T-helper 1 cell treated with Interleukin-12 subunit alpha and Interleukin-12 subunit beta and Interleukin-4 antibody, amounts not matched to agents 30 μg/mL and 1 μg/mL, for 36 hours (primary cell): ENCODE results near the gene EEF1G.

Source experiments
- H3K27ac Mint-ChIP-seq: one replicate; pipeline ENCODE4 v1.8.0; 2021; ENCODE audit warnings: mild to moderate bottlenecking, mixed read lengths
- H3K27me3 Mint-ChIP-seq: one replicate; pipeline ENCODE4 v1.8.0; 2021; ENCODE audit warnings: low read depth, mixed read lengths
- H3K36me3 Mint-ChIP-seq: one replicate; pipeline ENCODE4 v1.8.0; 2021; ENCODE audit warnings: low read depth, mixed read lengths
- H3K4me1 Mint-ChIP-seq: one replicate; pipeline ENCODE4 v1.8.0; 2021; ENCODE audit warnings: low read depth, mixed read lengths
- H3K4me3 Mint-ChIP-seq: one replicate; pipeline ENCODE4 v1.8.0; 2021; ENCODE audit warnings: mild to moderate bottlenecking, moderate library complexity, mixed read lengths
- H3K9me3 Mint-ChIP-seq: one replicate; pipeline ENCODE4 v1.8.0; 2021; ENCODE audit warnings: mixed read lengths

Gene EEF1G

DNA sequence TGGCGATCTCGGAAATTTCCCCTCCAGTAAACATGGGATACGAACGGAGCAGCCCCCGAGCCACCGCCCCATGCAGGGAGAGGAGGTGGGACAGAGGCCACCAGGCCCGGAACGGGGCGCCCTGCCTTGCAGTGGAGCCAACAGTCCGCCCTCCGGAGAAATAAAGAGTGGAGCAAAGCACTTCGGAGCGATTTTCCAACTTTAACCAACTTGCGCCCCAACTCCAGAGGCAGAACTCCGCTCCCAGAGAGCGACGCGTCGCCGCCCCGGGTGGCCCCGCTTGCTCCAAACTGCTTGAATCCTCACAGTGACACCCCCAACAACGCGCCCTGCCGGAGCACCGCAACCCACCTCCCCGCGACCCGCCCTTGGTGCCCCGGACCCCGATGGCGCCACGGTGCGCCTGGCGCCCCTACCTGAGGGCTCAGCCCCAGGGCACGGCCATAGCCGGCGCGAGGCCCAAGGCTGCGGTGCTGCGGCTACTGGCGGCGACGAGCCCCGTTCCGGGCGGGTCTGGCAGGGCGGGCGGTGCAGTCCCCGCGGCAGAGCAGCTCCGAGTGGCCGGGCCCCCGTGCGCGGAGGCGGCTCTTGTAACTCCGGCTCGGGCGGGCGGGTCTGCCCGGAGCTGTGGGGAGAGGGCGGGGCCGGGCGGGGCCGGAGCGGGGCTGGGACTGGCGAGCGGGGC is 27.3 kb downstream of the EEF1G start, which contains the start of gene AHNAK:
TSS of gene AHNAK (minus strand) at position 563 of the 685 bp plus-strand sequence. CDS start 10,708 bp downstream, outside the sequence.
- Mint-ChIP-seq H3K4me3 (peak within 1 kb of the TSS; percentile 96), H3K9me3 (no peaks in the 10 kb centered on the region), H3K27ac (peak within 1 kb of the TSS; percentile 76), H3K36me3 (peaks cover 16% of the 10 kb centered on the region), H3K27me3 (peaks cover 17% of the 10 kb centered on the region), H3K4me1 (peaks cover 50% of the 10 kb centered on the region)

DNA sequence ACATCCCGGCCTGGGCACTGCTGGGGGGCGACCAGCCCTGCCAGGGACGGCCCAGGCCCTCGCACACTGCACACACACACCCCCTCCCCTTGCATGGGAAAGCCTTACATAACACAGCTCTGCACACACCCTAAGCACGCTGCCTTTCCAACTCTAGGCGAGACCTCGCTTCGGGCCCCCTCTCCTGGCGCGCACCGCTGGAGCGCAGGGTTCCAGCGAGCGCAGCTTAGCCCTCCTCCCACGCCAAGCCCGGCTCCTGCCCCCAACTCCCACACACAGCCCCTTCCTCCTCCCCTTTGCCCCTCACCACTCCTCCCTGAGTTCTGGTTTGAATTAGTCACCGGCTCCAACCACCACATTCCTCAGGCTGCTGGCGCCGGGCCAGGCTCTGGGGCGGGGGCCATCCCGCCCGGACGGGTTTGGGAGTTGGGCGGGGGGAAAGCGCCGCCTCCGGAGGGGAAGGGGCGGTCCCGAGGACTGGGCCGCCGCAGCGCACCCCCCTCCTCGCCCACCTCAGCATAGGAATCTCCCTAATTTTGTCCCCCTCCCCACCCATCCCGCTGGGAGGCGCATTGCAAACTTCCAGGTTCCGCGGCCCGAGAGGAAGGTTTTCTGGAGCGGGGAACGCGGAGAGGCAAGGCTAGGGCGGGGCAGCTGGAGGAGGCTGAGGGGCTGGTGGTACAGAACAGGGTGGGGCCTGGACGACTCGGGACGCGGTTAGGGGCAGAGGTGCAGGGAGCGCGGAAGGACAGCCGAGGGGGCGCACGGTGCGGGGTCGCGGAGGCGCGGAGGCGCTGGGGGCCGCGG is 28.1 kb downstream of the EEF1G start:
- Mint-ChIP-seq H3K27me3 (peaks cover 17% of the 10 kb centered on the region), H3K9me3 (no peaks in the 10 kb centered on the region), H3K36me3 (peaks cover 16% of the 10 kb centered on the region), H3K4me3 (peak overlapping the region; percentile 96), H3K27ac (peak overlapping the region; percentile 89), H3K4me1 (peaks cover 50% of the 10 kb centered on the region)

DNA sequence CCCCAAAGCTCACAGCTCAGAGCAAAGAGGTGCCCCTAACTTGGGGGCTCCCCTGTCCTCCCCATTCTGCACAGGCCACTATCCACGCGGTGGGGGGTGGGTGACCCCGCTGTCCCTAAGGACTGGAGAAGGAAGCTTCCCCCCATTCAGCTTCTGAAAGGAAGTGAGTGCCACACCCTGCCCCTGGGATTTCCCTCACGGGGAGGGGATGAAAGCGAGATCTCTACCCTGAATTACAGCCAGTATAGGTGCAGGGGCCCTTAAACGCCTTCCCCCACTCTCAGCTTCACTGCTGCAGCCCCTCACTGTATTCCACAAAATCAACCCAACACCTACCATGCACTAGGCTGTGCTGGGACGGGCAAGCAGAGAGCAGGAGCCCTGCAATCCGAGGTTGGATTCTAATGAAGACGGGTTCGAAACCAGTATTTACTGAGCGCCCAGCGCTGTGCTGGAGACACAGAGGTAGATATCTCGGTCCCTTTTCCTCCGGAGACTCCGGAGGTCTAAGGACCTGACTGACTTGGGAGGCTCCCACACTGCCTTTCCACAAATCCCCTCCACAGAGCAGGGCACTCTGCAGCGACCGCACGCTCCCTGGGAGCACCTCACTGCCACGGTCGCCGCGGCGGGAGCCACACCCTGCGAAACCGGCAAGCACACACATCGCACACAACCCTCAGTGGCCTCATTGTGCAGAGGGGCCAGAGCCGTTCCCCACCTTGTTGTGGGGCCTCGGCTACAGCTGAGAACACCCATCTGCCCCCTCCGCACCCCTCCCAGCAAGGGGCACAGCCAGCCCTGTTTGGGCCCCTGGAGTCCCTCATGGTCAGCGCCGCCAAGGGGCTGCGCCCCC is 28.9 kb downstream of the EEF1G start:
- Mint-ChIP-seq H3K4me3 (peak overlapping the region; percentile 96), H3K36me3 (peaks cover 16% of the 10 kb centered on the region), H3K27me3 (peaks cover 11% of the 10 kb centered on the region), H3K9me3 (no peaks in the 10 kb centered on the region), H3K27ac (peak overlapping the region; percentile 89), H3K4me1 (peaks cover 48% of the 10 kb centered on the region)

DNA sequence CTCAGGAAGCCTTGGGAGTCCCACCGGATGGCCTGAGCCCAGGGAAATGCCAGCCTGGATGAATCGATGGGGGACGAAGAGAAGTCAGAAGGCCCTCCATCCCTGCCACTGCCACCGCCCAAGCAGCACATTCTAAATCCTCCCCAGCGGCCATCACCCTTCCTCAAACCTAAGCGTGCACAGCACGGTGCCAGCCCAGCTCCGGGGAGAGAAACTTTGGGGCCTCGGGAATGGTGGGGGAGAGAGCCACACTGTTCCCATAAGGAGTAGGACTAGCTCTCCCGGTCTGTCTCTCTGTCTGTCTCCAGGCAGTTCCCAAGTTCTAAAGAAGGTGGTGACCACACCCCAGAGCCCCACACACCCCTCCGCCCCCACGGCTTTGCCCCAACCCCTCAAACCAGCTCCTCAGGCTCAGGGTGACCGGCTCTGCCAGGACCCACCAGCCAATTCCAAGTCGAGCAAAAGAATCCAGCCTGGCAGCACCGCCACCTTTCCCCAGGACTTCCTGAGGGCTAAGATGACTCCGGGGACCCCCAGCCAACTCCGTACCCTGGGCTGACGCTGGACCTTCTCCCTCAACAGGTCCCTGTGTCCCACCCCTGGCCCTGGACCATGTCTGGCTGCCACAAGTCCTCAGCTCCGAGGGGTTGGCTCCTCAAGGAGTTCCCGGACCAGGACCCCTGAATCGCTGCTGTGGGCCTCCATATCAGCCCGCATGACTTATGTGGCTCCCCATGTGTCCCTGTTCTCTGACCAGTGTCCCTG is 29.8 kb downstream of the EEF1G start:
- peaks cover 55% of the 10 kb centered on the region for H3K4me1 Mint-ChIP-seq
- H3K36me3 Mint-ChIP-seq, result peaks cover 16% of the 10 kb centered on the region
- H3K27ac Mint-ChIP-seq, result peak overlapping the region; percentile 89
- H3K9me3 Mint-ChIP-seq, result no peaks in the 10 kb centered on the region
- peak overlapping the region; percentile 96 for H3K4me3 Mint-ChIP-seq
- peaks cover 8% of the 10 kb centered on the region for H3K27me3 Mint-ChIP-seq

DNA sequence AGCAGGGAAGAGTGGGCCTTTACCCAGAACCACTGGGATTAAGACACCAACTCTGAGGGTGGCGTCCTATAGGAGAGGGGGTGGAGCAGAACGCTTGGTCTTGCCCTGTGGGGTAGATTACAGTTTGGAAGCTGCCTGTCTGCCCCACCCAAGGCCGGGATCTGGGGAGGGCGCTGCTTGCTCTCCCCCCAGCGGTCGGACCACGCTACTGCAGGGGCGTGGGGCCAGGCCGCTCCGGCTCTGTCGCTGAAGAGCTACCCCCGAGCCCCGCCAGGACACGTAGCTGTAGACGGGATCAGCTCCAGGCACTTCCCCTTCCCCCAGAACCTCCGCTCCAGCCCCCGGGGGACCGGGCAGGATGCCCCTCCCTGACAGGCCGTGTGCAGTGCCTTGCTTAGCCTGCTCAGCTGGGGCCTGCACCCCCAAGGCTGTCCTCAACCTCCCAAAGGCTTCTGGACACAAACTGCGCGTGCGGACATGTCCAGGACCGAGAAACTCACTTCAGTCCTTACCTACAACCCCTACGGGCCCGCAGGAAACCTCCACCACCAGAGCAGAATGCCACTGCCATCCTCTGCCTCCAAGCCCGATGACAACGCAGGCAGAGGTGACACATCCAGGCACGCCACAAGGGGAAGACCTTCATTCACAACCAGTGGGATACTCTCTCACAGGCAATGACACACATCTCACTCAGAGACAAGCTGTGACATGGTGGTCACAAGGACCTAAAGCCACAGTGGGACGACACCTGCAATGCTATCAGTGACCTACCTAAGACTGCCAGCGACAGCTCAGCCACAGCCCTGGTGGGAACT is 30.7 kb downstream of the EEF1G start:
- H3K4me1 Mint-ChIP-seq, result peaks cover 57% of the 10 kb centered on the region
- H3K27me3 Mint-ChIP-seq, result peaks cover 3% of the 10 kb centered on the region
- H3K9me3 Mint-ChIP-seq, result no peaks in the 10 kb centered on the region
- peak overlapping the region; percentile 82 for H3K27ac Mint-ChIP-seq
- H3K4me3 Mint-ChIP-seq, result peak overlapping the region; percentile 96
- H3K36me3 Mint-ChIP-seq, result peaks cover 16% of the 10 kb centered on the region

DNA sequence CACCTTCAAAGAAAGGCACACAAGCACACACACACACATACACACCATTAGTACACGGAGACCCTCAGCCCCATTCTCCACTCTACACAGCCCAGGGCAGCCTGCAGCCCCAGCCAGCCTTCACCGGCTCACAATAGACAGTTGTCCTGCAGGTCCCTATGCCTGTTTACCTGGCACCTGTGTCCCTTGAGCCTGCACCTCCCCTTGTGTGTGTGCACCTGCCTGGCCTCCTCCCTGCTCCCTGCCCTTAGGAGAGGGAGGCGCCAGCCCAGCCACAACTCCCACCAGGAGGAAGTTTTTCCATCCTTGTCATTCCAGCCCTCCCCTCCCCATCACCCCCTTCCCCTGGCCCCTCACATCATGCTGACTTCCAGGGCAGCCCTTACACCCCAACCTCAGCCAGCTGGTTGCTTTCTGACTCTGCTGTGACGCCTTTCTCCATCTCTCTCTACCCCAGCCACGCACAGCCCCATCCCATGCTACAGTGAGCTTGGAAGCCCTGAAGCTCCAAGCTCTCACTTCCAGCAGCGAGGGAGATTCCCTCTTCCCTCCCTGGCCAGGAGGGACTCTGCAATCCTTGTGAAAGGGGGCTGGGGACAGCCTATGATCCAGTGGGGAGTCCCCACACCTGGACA is 31.5 kb downstream of the EEF1G start:
- H3K9me3 Mint-ChIP-seq, result no peaks in the 10 kb centered on the region
- peak overlapping the region; percentile 82 for H3K27ac Mint-ChIP-seq
- no peaks in the 10 kb centered on the region for H3K27me3 Mint-ChIP-seq

DNA sequence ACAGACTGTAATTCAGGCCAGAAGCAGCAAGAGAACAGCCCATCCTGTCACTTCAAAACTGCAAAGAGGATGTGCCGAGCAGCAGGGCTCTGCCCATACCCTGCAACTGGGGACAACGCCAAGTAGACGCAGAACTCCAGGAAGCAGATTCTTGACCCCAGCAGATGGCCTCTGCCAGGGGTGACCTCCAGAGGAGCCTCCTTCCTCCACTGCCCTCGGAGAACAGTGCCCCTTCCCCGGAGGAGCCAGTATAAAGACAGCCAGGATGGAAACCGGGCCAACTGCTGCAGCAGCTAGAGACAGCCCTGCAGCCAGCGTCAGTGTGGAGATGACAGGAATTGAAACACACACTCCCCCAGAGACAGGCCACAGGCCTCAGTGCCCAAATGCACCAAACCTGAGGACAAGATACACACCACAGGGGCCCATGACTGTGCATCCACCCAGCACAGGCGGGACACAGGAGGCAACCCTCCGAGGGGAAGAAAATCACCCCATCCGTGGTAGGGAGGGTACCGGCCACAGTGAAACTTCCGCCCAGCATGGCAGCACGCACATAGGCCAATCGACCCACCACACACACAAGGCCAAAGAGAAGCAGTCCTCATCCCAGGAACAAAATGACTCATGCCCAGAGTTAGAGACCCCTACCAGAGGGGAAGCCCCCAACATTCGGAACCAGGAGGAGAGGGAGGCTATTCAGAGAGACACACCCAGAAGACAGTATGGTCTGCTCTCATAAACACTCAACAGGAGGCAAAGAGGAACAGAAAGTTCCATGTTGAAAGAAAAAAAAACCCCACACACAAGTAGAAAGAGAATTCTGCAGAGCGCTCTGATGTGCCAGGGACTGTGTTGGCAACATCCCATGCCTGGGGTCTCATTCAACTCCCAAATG is 32.6 kb downstream of the EEF1G start:
- H3K4me1 Mint-ChIP-seq, result peaks cover 54% of the 10 kb centered on the region
- H3K36me3 Mint-ChIP-seq, result peaks cover 20% of the 10 kb centered on the region
- H3K9me3 Mint-ChIP-seq, result no peaks in the 10 kb centered on the region
- H3K27ac Mint-ChIP-seq, result peak overlapping the region; percentile 77
- peak overlapping the region; percentile 96 for H3K4me3 Mint-ChIP-seq
- no peaks in the 10 kb centered on the region for H3K27me3 Mint-ChIP-seq

More for the DNA sequence above, 31.5 kb downstream of the EEF1G start:
- peaks cover 51% of the 10 kb centered on the region for H3K4me1 Mint-ChIP-seq
- H3K36me3 Mint-ChIP-seq, result peaks cover 16% of the 10 kb centered on the region
- peak overlapping the region; percentile 96 for H3K4me3 Mint-ChIP-seq

DNA sequence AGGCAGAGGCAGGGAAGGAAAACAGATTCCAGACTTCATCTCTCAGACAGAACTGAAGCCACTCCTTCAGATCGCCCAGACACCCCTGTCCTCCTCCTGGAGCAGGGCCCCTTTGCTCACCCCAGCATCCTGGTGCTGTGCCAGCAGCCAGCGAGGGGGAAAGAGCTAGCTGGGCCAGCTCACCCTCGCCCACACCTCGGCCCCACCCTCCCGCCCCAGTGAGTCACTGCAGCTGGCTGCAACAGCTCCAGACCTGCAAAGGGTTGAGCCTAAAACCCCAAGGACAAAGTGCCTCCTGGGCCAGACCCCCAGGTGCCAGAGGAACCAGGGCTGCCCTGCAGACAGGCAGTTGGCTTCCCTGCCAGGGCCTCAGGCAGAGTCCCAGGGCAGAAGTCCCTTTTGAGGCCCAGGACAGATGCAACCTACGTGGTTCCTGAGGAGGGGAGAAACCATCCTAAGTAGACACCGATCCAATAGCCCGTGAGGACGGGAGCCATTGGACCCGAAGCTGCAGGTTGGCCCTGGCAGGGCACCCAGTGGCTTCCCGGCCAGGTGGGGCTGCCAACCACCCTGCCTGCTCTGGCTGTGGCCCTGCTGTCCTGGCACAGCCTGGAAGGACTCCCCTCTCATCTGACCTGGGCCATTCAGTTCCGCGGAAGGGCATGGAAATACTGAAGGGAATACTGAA is 34.3 kb downstream of the EEF1G start:
- Mint-ChIP-seq H3K9me3 (no peaks in the 10 kb centered on the region), H3K36me3 (peaks cover 20% of the 10 kb centered on the region), H3K27ac (peak overlapping the region; percentile 20), H3K4me3 (no peak overlapping the region), H3K4me1 (peaks cover 54% of the 10 kb centered on the region), H3K27me3 (no peaks in the 10 kb centered on the region)

DNA sequence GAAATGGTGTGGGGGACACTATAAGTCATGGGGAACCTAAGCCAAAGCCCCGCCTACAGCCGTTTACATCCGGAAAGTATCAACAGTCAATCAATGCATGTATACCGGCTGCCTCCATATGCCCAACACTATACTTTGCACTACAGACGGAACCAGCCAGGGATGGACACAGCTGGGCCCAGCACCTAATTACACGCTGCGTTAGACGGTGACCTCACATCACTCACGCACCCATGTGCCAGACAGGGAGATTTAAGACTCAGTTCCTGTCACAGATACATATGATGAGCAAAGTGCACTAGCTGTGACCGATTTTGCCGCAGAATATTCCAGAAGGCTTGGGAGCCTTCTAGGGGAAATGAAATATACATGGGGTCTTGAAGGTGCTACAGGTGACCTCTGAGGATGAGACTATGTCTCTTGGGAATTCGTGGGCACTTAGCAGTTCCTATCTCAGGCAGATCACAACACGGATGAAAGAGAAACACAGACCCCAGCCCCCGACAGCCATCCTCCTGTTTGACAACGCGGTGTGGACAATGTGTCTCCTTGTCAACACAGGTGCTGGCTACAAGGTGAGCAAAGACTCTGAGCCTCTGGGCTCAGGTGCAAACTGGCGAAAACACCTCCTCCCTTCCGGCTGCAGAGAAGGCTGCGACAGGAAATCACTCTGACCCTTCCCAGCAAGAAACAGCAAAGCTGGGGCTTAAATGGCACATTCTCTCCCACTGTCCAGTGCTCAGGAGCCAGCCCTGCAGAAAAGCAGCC is 35.0 kb downstream of the EEF1G start:
- peak overlapping the region; percentile 25 for H3K4me3 Mint-ChIP-seq
- H3K36me3 Mint-ChIP-seq, result peaks cover 22% of the 10 kb centered on the region
- no peaks in the 10 kb centered on the region for H3K9me3 Mint-ChIP-seq
- H3K27me3 Mint-ChIP-seq, result no peaks in the 10 kb centered on the region
- peaks cover 49% of the 10 kb centered on the region for H3K4me1 Mint-ChIP-seq
- peak overlapping the region; percentile 20 for H3K27ac Mint-ChIP-seq

DNA sequence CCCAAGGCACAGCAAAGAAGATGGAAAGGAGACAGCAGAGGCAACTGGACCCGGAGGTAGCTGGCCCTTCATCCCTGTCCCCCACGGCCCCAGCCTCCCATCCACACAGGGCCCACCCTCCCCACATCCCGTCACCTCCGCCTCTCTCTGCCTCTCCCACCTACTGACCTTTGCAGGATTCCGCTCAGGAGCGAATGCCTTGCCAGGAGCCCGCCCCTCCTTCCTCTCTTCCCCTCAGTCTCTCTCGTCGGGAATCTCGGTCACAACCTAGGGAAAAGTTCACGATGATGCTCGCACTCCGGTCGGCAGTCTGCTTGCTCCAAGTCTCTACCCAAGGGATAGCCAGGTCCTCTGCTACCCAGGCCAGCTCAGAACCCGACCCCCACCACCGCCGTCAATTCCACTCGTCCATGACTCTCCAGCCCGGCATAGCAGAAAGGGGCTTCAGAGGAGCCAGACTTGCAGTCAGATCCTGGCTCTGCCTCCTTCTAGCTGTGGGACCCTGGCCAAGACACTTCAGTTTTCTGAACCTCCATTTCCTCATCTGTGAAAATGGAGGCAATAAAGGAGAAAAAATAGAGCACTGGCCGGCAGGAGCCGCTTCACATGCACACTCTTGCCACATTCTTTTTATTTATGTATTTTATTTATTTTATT is 37.3 kb downstream of the EEF1G start:
- H3K9me3 Mint-ChIP-seq, result no peaks in the 10 kb centered on the region
- H3K27me3 Mint-ChIP-seq, result no peaks in the 10 kb centered on the region
- peaks cover 35% of the 10 kb centered on the region for H3K36me3 Mint-ChIP-seq
- peaks cover 30% of the 10 kb centered on the region for H3K4me1 Mint-ChIP-seq
- H3K4me3 Mint-ChIP-seq, result no peak overlapping the region
- H3K27ac Mint-ChIP-seq, result peak overlapping the region; percentile 57

DNA sequence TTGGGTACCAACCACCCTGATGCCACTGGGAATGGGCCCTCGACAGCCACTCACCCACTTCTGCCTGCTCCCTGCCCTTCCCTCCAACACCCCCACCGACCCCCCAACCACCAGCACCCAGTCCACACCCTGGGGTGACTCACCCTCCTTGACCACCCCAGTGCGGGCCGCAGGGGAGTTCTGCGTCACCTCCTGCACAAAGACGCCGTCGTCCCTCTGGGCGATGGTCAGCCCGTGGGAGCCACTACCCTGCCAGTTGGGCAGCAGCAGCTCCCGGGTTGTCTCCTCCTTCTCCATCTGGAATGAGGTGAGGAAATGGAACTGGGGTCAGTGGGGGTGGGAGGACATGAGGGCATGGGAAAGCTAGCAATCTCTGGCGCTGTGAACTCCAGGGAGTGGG is 37.9 kb downstream of the EEF1G start:
- Mint-ChIP-seq H3K4me3 (no peak overlapping the region), H3K27ac (no peak overlapping the region), H3K36me3 (peaks cover 41% of the 10 kb centered on the region), H3K4me1 (peaks cover 25% of the 10 kb centered on the region), H3K27me3 (no peaks in the 10 kb centered on the region), H3K9me3 (no peaks in the 10 kb centered on the region)
